ENCODE results near the gene C1orf116. TPM values are rescaled to one million over a fixed set of nuclear protein-coding genes. Genes with fewer than 3 reads are reported as not detected.

C1orf116 gene
- total RNA-seq, 1 donor from 2014 or later, result not detected

DNA sequence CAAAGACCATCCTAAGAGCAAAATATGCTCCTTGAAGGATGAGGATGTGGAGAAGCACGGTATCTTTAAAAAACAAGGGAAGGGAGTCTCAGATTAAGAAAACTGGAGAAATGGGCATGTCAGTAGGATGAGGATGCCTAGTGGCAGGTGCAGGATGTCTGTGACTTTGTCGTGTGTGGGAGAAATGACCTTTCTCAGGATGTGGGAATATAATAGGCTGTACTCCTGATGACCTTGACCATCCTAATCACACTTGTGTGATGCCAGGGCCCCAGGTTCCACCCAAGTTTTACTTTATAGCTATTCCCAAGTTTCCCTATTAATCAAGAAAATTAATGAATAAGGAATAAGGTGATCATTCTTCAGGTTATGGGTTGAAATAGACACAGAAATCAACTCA, 12.9 kb downstream of the C1orf116 start:
- no peak for DNase-seq

DNA sequence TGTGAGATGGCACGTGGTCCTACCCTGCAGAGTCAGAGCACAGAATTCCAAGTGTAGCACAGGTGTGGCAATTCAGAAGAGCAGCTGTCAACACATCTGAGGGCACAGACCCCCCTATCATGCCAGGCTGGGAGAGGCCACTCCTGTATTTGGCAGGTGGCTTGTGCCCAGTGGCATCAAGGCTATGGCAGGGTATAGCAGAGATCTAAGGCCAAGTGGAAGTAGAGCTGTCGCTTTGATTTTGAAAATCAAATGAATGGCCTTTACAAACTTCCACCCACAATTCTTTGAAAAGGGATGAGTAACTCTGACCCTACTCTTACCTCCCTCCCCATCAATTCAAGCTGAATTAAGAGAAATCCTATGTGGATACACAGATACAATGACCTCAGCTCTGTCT, 13.4 kb downstream of the C1orf116 start:
- no peak for DNase-seq

DNA sequence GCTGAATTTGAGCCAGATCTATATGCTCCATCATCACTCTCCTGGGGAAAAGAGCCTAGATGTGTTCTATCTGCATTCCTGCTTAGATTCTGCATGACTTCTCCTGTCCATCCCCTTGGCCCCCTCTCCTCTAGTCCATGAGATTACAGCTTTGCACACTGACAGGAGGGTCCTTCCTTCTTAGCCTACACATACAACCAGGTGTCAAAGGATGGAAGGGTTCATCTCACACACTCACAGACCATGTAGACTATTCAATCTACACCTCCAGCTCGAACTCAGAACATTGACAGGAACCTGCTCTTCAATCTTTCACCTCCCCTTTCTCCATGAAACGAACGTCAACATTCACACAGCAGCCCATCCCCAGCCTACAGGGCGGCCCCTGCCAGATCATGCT, 13.8 kb downstream of the C1orf116 start:
- DNase-seq, result no peak

DNA sequence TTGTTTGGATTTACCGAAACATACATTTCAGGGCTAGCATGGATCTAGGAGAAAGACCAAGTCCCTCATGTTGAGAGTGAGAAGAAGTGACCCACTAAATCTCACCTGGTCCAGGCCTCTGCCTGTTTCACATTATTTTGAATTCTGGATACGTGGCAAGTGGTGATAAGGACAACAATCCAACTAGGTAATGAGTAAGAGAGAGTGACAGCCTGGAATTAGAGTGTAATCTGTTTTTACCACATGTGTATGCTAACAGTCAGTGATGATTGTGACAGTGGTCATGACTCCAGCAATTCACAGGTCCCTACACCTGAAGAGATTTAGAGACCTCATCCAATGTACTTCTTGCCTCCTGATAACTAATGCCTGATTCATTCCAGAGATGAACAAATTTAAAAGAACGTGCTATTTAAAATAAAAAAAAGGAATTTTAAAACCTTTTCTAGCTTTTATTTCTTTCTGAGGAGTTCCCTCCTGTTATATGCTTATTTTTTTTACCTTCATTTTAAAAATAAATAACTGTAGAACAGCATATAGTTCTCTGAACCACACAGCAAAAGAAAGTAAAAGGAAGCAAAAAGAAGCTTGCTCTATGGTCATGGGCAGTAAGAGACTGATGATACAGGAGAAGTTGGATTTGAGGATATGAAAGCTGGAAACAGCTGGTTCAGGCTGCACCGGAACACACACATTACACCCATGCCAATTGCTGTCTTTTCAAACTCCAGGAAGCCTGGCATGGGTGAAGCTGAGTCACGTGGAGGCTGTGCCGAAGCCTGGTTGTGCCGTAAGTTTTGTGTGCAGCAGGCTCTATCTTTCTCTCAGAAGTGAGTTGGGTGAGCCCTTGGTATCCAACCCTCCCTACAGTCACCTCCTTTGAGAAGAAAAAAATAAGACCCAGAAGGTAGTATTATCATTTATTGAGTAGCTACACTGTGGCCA, 14.7 kb downstream of the C1orf116 start:
- no peak for DNase-seq

DNA sequence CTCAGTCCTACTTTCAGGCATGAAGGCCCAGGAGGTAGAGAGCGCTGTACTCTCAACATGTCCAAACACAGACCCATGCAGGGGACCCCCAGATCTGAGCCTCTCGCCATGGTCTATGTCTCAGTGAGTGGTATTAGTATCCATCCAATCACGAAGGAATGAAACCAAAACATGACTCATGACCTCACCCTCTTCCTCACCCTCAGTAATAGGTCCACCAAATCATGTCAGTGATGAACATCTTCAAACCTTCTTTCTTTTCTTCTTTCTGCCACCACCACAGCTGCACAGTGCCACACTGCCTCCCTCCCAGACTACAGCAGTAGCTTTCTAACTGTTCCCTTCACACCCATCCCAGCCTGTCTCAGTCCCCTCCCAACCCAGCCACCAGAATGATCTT, 16.8 kb downstream of the C1orf116 start:
- no peak for DNase-seq

DNA sequence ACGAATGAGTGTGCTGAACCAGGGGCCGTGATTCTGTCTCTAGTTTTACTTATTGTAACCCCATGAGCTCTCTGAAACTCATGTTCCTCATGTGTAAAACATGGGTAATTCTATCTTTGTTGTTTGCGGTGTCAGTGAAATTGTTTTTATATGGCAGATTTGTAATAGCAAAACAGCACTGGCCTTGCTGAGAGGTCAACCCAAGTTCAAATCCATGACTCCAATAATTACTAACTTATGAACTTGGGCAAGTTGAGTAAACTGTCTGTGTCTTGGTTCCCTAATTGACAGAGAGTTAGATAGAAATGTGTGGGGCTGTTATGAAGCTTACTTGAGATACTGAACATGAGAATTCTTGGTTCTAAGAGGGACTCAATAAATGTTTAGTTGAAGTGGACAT, 17.8 kb downstream of the C1orf116 start:
- DNase-seq, result no peak

DNA sequence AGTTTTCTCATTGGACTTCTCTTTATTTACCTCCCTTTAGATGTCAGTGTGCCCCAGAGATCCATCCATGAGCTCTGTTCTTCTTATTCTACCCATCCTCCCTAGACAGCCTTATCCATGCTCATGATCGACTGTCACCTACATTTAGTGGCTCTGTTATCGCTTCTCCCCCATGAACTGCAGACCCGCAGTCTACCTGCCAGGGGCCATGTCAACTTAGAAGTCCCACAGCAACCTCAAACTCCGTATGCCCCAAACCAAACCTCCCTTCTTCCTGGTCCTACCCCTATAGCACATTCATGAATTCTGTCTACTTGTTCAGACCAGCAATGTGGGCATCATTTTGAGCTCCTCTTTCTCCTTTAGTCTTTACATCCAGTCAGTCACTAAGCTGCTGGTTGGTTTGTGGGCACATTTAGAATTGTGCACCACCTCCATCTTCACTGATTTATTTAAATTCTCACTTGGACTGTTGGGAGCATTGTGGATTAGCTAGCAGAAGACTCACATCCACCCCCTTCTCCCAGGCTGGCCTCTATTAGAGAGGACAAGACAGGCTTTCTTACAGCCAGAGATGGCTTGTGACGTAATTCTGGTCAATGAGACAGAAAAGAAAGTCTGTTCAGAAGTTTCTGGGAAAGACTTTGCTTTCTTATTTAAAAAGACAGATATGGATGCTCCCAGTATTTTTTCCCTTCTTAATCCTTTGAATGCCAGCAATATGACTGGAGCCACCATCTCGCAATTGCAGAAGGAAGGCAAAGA, 19.1 kb downstream of the C1orf116 start:
- DNase-seq, result no peak

DNA sequence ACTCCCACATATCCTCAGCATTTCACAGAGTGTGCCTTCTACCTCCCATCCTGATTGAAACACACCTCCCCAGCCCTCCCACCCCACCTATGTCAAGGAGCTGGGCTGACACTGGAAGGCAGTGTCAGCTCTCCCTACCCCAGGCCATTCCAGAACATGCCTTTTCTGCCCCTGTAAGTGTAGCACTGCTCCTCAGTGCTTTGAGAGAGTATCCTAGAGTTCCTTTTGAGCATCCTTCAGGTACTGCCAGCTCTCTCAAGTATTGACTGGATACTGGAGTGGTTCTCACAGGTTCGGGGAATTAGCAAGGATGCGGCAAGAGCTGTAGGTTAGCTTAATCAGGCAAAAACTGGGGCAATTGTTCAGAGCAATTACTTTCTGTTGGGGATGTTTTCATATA, 21.8 kb downstream of the C1orf116 start:
- DNase-seq, result no peak

DNA sequence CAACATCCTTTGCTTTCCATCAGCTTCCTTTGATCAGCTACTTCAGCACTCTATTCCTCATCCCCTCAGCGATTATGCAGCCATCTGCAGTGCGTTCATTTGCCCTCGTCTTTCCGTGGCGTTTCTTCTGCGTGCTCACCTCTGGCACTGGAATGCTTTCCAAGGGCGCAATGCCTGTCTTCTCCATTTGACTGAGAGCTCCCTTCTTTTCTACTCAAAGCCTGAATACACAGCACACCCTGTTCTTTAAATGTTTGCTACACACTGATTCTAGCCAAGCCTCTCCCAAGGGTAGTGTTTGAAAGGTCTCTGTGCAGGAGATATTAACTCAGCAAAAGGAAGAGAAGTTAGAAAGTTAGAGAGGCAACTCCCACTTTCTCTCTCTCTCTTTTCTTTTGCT, 22.6 kb downstream of the C1orf116 start:
- no peak for DNase-seq

DNA sequence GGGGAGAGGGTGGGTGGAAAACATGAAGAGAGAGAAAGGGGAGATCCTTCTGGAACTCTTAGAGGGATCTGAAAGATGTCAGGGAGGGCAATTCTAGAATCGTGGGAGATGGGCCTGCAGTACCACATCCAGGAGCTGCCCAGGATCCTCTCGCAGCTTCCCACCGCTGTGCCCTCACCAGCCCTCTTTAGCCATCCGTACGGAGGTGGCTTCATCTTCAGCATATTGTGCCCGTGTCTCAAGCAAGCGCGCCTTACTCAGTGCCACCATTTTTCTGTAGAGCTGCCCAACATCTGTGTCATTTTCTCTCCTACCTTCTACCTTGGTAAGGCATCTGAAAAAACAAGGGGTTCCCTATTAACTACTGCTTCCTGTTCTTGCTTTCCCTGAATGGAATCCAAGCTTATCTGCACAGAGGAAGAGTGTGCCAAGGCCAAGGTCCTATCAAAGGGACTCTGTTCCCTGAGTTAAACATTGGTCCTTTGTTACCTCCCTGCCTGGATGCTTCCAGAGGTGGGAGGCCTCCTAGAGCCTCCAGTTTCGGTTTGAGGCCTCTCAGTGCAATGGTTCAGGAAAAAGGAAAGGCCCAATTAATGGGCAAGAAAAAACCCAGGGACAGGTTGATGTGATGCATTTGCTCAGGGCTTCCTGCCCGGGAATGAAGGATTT, 23.2 kb downstream of the C1orf116 start:
- no peak for DNase-seq

DNA sequence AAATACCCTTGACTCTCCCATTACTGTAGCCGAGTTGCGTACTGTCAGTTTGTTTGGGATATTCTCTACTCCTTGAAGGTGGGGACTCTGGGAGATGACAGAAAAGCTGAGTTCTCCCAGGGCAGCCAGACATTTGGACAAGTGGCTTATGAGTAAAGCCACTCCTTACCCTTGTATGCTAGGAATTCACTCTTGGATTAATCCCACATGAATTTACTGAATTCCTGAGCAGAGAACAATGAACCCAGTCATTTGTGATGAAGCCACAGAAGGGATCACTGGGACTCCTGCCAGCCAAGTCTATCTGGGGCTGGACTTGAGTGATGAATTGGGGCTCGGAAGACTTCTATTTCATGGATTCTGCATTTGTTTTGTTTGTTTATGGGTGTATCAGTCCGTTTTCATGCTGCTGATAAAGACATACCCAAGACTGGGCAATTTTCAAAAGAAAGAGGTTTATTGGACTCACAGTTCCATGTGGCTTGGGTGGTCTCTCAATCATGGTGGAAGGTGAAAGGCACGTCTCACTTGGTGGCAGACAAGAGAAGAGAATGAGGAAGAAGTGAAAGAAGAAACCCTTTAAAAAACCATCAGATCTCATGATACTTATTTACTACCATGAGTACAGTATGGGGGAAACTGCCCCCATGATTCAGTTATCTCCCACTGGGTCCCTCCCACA, 25.1 kb downstream of the C1orf116 start:
- DNase-seq, result no peak

DNA sequence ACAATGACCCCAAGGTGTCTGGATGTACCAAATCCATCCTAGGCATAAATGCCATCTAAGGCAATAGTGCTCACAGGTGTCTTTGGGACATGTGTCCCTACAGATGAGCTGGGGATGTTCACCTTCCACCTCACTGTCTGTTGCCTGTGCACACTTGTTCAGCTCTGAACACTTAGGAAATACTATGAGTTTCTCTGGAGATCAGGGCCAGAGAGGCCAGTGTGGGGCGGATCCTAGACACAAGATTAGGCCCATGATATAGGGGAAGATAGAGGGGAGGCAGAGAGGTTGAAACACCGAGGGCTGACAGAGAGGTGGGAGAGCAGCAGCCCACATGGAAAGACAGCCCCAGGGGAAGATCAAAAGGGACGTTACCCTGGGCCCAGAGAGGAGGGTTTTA, 25.6 kb downstream of the C1orf116 start:
- no peak for DNase-seq

DNA sequence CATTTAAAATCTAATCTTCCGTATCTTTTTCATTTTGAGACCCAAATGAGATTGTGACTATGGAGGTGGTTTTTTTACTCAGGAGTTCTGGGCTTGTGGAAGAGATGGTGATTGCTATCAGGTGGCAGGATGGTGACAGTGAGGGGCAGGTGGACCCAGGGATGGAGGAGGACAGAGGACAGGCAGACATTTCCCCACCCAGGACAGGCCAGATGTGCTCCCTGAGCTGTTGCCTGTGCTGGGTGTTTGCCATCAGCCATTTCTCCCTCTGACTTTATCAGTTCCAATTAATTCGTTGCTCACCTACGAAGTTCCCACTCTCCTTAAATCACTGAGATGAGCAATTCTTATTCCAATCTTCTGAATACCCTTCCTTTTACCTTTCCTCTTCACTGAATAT, 26.5 kb downstream of the C1orf116 start:
- no peak for DNase-seq

DNA sequence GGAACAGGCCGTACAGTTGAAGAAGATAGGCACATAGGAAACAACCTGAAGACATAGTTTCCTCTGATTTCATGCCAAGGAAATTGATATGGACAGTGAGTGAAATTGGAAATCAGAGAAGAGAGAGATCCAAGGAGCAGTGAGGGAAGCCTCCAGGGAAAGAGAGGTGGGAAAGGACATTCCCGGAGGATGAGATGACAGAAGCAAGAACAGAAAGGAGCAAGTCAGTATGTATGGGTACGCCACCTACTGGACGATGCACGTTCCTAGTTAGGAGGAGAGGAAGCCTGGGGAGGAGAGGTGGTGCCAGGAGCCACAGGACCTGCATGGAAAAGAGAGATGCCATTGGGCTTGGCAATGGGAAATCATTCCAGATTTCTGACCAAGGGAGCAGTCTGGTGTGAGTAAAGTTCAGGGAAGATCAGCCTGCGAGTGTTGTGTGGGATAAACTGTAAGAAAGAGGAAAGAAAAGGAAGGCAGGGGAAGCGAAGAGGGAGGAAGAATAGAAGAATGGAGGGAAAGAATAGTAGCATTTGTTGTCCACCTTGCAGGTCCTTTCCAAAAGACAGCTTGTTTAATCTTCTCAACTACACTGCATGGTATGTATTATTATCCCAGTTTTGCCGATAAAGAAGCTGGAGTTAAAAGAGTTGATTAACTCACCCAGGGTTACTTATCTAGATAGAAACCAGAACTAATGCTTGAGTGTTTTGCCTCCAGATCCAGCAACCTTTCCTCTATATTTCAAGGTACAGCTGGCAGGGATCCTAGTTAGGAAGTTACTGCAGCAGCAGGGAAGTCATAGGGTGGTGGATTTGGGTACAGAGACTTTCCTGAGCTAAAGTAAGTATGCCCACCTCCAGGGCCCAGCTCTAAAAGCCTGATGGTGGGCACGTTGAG, 27.4 kb downstream of the C1orf116 start:
- no peak for DNase-seq

DNA sequence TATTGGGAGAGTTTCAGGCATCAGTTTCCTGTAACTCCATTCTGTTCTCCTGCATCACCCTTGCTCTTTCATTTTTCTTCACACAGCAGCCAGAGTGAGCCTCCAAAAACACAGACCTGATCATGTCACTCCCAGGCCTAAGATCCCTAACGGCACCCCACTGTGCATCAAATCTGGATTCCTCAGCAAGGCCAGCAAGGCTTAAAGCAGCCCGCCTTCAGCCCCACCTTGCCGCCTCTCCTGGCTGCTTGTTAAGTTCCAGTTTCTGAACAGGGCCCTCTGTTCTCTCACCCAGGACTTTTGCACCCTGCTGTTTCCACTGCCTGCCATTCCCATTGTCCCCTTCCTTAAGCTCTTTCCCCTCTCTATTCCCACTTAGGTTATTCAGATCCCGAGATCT, 29.3 kb downstream of the C1orf116 start:
- DNase-seq, result no peak

DNA sequence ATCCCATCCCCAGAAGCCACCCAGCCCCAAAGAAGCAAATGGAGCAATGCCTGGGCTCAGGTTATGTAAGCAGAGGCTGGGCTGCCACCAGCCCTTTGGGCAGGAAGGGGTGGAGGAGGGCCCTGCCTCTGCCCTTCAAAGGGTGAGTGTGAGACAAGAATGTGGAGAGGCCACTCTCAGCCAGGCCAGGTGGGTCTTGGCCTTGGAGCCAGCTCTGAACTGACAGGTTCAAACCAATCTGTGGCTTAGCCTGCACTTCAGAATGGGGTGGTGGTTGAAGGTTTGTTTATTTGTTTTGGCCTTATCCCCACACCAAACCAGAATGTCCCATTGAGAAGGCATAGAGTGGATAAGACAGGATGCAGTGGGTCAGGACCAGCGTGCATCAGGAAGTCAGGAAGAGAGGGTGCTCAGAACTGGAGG, 29.8 kb downstream of the C1orf116 start:
- DNase-seq, result no peak

DNA sequence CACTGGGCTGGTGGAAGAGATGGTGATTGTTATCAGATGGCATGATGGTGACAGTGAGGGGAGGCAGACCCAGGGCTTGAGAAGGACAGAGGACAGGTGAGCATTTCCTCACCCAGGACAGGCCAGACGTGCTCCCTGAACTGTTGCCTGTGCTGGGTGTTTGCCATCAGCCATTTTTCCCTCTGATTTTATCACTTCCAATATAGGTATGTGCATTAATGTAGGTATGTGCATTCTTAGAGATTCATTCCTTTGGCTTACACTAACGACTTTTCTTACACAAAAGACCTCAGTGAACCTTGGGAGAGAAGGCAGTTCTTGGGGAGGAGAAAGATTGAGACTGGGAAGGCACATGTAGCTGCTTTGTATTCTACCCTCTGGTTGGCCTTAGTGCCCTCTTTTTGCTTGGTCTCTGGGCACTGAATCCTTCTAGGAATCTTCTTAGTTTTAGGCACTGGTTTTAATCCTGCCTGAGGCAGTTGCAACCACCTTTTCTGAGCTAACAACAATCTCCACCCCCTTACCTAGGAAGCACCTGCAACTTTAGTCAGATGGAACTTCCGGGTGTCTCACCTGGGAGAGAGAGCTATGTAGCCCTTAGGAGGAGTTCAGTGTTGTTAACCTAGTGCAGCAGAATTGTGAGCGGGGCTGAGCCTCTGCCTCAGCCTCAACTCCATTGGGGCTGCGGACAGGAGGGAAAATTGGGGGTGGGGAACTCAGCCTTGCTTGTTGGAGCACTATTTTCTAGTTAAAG, 30.9 kb downstream of the C1orf116 start:
- DNase-seq, result no peak

DNA sequence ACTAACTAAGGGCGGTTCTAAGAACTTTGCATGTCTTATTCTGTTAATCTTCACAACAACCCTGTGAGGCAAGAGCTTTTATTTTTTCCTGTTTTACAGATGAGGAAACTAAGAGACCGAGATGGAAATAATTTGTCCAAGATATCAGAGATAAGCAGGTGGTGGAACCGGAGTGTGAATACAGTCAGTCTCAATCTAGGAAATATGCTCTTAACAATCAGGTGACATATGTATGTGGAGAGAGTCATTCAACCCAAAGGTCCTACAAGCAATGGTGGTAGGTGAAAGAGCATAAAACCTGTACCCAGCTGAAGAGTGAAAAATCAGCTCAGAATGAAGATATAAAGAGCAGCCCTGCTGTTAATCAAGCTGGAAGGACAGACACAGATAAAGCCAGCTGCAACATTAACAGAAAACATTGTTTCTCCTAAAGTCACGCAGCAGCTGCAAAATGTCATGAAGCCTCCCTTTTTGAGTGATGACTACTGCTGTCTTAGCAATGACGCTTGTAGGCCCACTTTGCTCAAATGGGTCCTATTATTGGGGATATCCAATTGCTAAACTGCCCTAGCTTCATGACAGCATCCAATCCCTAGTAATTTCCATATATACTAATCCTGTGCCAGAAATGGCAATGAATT, 31.8 kb downstream of the C1orf116 start:
- no peak for DNase-seq

DNA sequence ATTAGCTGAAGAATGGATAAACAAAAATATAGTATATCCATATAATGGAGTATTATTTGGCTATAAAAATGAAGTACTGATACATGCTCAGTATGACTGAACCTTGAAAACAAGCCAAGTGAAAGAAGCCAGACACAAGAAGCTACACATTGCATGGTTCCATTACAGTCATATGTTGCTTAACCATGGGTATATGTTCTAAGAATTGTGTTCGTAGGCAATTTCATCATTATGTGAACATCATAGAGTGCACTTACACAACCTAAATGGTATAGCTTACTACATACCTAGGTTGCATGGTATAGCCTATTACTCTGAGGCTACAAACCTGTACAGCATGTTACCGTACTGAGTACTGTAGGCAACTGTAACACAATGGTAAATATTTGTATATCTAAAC, 33.7 kb downstream of the C1orf116 start:
- DNase-seq, result no peak

DNA sequence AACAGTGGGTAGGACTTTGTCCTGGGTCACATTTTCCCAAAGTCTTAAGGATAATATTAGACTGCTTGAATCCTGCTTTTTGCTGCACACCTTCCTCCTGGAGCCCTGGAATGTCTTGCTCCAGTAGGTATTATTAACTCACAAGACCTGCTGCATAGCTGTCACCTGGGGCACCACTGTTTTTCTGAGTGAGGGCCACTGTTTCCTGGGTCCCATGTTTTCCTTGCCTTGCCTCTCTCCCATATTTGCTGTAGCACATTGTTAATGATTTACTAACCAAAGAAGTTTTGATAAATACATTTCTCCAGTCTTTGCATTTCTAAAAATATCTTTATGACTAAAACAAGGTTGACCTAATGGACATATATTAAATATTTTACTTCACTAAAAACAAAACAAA, 39.8 kb downstream of the C1orf116 start:
- DNase-seq, result no peak

Data from occipital lobe (tissue), 2 donors.